Stomach smooth muscle (tissue), 2 donors: ENCODE results near the gene AQP1.

Experiments
- H3K27ac ChIP-seq: one replicate; pipeline ENCODE4 v1.7.0; 2013; ENCODE audit warnings: mild to moderate bottlenecking, low read length, inconsistent platforms
- H3K27me3 ChIP-seq, 2 donors: one replicate each; pipeline ENCODE4 v1.7.0; 2013; ENCODE audit warnings: low read length in 2 of 2; ENCODE audit not compliant: insufficient read depth in 2 of 2, control insufficient read depth in 1 of 2
- H3K36me3 ChIP-seq, 2 donors: one replicate each; pipeline ENCODE4 v1.7.0; 2013; ENCODE audit warnings: low read length in 2 of 2; ENCODE audit not compliant: control insufficient read depth in 2 of 2, insufficient read depth in 2 of 2
- H3K4me1 ChIP-seq: one replicate; pipeline ENCODE4 v1.7.0; 2013; ENCODE audit warnings: low read length; ENCODE audit not compliant: control insufficient read depth, insufficient read depth
- H3K4me3 ChIP-seq, 2 donors: one replicate each; pipeline ENCODE4 v1.7.0; 2013; ENCODE audit warnings: low read length in 2 of 2
- H3K9ac ChIP-seq, 2 donors: one replicate each; pipeline ENCODE4 v1.7.0; 2013; ENCODE audit warnings: low read length in 2 of 2, mild to moderate bottlenecking in 1 of 2
- H3K9me3 ChIP-seq, 2 donors: one replicate each; pipeline ENCODE4 v1.7.0; 2013; ENCODE audit warnings: low read length in 2 of 2; ENCODE audit not compliant: control insufficient read depth in 2 of 2
- donor health status: healthy.
- donor health status: Pancreatic carcinoma.

The AQP1 gene

DNA sequence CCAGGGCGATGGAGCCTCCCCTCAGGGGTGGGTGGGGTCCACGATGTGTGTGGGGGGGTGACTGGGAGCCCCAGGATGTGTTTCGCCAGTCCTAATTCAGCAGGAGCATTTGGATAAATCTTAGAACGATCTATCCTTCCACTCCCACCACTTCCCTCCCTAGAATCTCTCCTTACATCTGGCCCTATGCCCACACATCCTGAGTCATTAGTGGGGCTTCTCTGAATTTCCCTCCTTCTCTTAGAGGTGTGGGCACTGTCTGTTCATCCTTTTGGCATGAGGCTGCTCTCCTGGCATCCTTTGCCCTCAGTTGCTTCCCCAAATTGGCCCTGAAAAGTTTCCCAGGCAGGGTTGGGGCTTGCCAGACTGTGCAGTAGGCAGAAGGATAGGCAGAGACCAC is 53.7 kb downstream of the AQP1 start:
- no peak overlapping the region for H3K27ac ChIP-seq
- no peaks in the 10 kb centered on the region for H3K36me3 ChIP-seq
- no peaks in the 10 kb centered on the region for H3K9me3 ChIP-seq
- no peaks in the 10 kb centered on the region for H3K4me1 ChIP-seq
- H3K4me3 ChIP-seq: no peak overlapping the region
- peaks cover 2% of the 10 kb centered on the region in 2 donors for H3K27me3 ChIP-seq
- H3K9ac ChIP-seq: no peak overlapping the region

GRCh38 chr7:30965883-30966282 is 54.2 kb downstream of the AQP1 start:
- Histone ChIP-seq H3K4me3 (no peak overlapping the region), H3K36me3 (no peaks in the 10 kb centered on the region), H3K4me1 (no peaks in the 10 kb centered on the region), H3K9me3 (no peaks in the 10 kb centered on the region), H3K27me3 (peaks cover 2% of the 10 kb centered on the region in 2 donors), H3K27ac (no peak overlapping the region), H3K9ac (no peak overlapping the region)

GRCh38 chr7:30968294-30968693 is 56.6 kb downstream of the AQP1 start:
- Histone ChIP-seq H3K4me1 (no peaks in the 10 kb centered on the region), H3K27me3 (peaks cover 2 to 9% of the 10 kb centered on the region in 2 donors), H3K9me3 (no peaks in the 10 kb centered on the region), H3K9ac (no peak overlapping the region), H3K27ac (no peak overlapping the region), H3K36me3 (no peaks in the 10 kb centered on the region), H3K4me3 (no peak overlapping the region)

DNA sequence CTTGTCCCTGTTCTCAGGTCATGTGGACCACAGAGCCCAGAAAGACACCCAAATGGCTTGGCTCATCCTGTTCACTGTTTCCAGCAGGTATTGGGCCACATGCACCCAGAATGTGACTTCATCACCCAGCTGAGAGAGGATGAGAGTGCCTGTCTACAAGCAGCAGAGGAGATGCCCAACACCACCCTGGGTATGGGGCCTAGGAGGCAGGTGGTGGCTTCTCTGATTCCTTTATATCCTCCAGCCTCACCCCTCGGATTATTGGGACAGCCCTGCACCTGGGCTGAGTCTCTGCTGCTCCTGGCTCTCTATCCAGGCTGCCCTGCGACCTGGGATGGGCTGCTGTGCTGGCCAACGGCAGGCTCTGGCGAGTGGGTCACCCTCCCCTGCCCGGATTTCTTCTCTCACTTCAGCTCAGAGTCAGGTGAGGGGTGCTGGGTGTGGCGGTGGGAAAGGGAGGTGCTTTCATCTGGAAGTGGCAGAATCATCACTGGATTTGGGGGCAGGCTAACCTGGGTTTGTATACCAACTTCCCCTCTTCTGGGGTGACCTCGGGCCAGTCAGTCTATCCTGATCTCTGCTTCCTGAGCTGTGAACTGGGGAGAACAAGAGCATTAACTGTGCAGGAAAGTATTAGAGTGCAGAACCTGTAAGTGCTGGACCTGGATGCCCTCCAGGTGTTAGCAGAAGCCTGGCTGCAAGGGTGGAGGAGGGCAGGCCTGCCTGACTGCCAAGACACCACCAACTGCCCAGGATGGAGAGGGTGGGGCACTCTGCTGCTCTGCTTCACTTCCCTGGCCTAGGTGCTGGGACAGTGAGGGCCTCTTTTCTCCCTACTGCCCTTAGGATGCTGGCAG is 57.3 kb downstream of the AQP1 start:
- H3K27ac ChIP-seq: no peak overlapping the region
- H3K9ac ChIP-seq: no peak overlapping the region
- no peaks in the 10 kb centered on the region for H3K36me3 ChIP-seq
- H3K9me3 ChIP-seq: no peaks in the 10 kb centered on the region
- no peak overlapping the region for H3K4me3 ChIP-seq
- no peaks in the 10 kb centered on the region for H3K4me1 ChIP-seq
- peaks cover 2 to 9% of the 10 kb centered on the region in 2 donors for H3K27me3 ChIP-seq

- Histone ChIP-seq H3K36me3 (no peaks in the 10 kb centered on the region), H3K4me3 (no peak overlapping the region), H3K9ac (no peak overlapping the region), H3K4me1 (peaks cover 3% of the 10 kb centered on the region), H3K27ac (no peak overlapping the region), H3K27me3 (peaks cover 2 to 9% of the 10 kb centered on the region in 2 donors), H3K9me3 (no peaks in the 10 kb centered on the region)
These were observed 57.9 kb downstream of the AQP1 start for GRCh38 chr7:30969604-30969970.

DNA sequence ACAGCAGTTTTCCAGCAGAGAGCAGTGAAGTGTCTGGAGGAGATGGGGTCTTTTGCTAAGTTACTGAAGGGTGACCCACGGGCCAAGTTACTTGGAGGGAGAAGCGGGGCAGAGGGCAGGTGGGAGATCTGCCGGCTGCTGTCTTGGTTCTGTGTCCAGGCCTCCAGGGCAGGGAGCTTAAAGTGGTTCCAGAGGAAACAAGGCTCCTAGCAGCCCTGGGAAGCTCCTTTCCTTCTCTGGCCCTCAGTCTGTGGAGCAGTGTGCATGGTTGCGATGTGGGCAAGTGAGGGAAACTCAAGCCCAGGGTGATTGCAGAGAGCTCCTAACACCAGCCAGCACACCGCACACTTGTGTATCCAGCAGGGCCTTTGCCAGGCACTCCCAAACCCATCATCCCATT is 58.4 kb downstream of the AQP1 start:
- Histone ChIP-seq H3K4me3 (no peak overlapping the region), H3K9me3 (no peaks in the 10 kb centered on the region), H3K4me1 (peaks cover 6% of the 10 kb centered on the region), H3K27me3 (peaks cover 2 to 9% of the 10 kb centered on the region in 2 donors), H3K36me3 (no peaks in the 10 kb centered on the region), H3K9ac (no peak overlapping the region), H3K27ac (no peak overlapping the region)

GRCh38 chr7:30970594-30971094 is 59.0 kb downstream of the AQP1 start:
- H3K4me3 ChIP-seq: no peak overlapping the region
- peaks cover 2 to 8% of the 10 kb centered on the region in 2 donors for H3K27me3 ChIP-seq
- peaks cover 6% of the 10 kb centered on the region for H3K4me1 ChIP-seq
- H3K9me3 ChIP-seq: no peaks in the 10 kb centered on the region
- no peak overlapping the region for H3K9ac ChIP-seq
- H3K36me3 ChIP-seq: no peaks in the 10 kb centered on the region
- no peak overlapping the region for H3K27ac ChIP-seq

GRCh38 chr7:30971440-30971839 is 59.8 kb downstream of the AQP1 start:
- peaks cover 6% of the 10 kb centered on the region for H3K4me1 ChIP-seq
- no peak overlapping the region for H3K4me3 ChIP-seq
- H3K9ac ChIP-seq: no peak overlapping the region
- H3K36me3 ChIP-seq: no peaks in the 10 kb centered on the region
- H3K9me3 ChIP-seq: no peaks in the 10 kb centered on the region
- peaks cover 2 to 7% of the 10 kb centered on the region in 2 donors for H3K27me3 ChIP-seq
- no peak overlapping the region for H3K27ac ChIP-seq

DNA sequence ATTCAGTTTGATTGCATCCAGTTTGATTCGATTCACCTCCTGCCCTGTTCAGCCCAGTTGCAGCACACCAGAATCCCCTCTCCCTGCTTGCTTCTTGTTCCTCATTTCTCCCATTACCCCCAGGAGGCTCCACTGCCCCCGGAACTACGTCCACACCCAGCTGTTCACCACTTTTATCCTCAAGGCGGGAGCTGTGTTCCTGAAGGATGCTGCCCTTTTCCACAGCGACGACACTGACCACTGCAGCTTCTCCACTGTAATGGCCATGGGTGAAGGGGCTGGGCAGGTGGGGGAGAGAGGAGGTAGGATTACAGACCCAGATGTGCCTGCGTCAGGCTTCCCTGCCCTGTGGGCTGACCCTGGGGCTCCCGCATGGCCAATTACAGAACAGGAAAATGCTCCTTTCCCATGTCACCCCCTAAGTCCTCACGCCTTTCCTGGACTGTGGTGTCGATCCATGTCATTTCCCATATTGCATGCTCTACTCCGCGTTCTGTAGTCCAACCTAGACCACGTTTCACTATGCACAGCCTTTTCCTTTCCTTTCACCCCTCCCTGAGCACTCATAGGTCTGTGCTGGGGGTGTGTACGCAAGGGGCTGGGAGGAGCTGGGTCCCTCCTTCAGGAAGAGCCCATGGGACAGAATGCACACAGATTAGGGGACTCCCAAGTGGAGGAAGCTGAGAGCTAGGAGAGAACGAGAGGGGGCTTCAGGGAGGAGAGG is 60.3 kb downstream of the AQP1 start:
- Histone ChIP-seq H3K27me3 (peaks cover 2 to 7% of the 10 kb centered on the region in 2 donors), H3K27ac (no peak overlapping the region), H3K9me3 (no peaks in the 10 kb centered on the region), H3K9ac (no peak overlapping the region), H3K4me3 (no peak overlapping the region), H3K4me1 (peaks cover 6% of the 10 kb centered on the region), H3K36me3 (no peaks in the 10 kb centered on the region)

GRCh38 chr7:30973292-30973691 is 61.6 kb downstream of the AQP1 start:
- Histone ChIP-seq H3K9me3 (no peaks in the 10 kb centered on the region), H3K9ac (no peak overlapping the region), H3K4me1 (peaks cover 6% of the 10 kb centered on the region), H3K36me3 (no peaks in the 10 kb centered on the region), H3K4me3 (no peak overlapping the region), H3K27me3 (peaks cover 2 to 11% of the 10 kb centered on the region in 2 donors), H3K27ac (no peak overlapping the region)
